Loucy (cell line): ENCODE measurements around the gene CDKN1A.
"Not testable (repeated sequence)": the region's sequence is repeated elsewhere in the genome, so short reads cannot be mapped to it uniquely, and the experiment has no call there.

Experiments
- H2AFZ ChIP-seq: fragments of 200-600 bp; sonication (generic); 2 replicates; pipeline ENCODE4 v1.6.0; 2016; ENCODE audit warnings: antibody characterized with exemption, mild to moderate bottlenecking, low read length, moderate library complexity
- H3F3A ChIP-seq: fragments of 200-600 bp; 2 replicates; pipeline ENCODE4 v1.6.0; 2016; ENCODE audit warnings: antibody characterized with exemption, low read depth, mild to moderate bottlenecking
- H3K27me3 ChIP-seq: fragments of 200-600 bp; sonication (generic); 2 replicates; pipeline ENCODE4 v1.6.1; 2014; ENCODE audit warnings: low read length, mild to moderate bottlenecking; ENCODE audit not compliant: insufficient read depth, poor library complexity, severe bottlenecking
- H3K36me3 ChIP-seq: fragments of 200-600 bp; sonication (generic); 2 replicates; pipeline ENCODE4 v1.6.1; 2016; ENCODE audit warnings: low read length; ENCODE audit not compliant: insufficient read depth
- H3K4me1 ChIP-seq: fragments of 200-600 bp; sonication (generic); 2 replicates; pipeline ENCODE4 v1.5.1; 2014; ENCODE audit warnings: low read length, mild to moderate bottlenecking; ENCODE audit not compliant: insufficient read depth, poor library complexity, severe bottlenecking
- H3K4me2 ChIP-seq: fragments of 200-600 bp; sonication (generic); 2 replicates; pipeline ENCODE4 v1.6.0; 2014; ENCODE audit warnings: antibody characterized with exemption, low read length, low read depth, mild to moderate bottlenecking; ENCODE audit not compliant: poor library complexity, severe bottlenecking
- H3K4me3 ChIP-seq: fragments of 200-600 bp; sonication (generic); 2 replicates; pipeline ENCODE4 v1.5.1; 2014; ENCODE audit warnings: low read length, mild to moderate bottlenecking, mixed read lengths; ENCODE audit not compliant: poor library complexity, severe bottlenecking
- H3K79me2 ChIP-seq: fragments of 200-600 bp; sonication (generic); 2 replicates; pipeline ENCODE4 v1.6.1; 2014; ENCODE audit warnings: low read length; ENCODE audit not compliant: insufficient read depth
- H3K9ac ChIP-seq: fragments of 200-600 bp; sonication (generic); 2 replicates; pipeline ENCODE4 v1.6.0; 2014; ENCODE audit warnings: mild to moderate bottlenecking, low read depth, low read length, moderate library complexity; ENCODE audit not compliant: poor library complexity, severe bottlenecking
- H3K9me2 ChIP-seq: fragments of 200-600 bp; sonication (generic); replicated peaks from 2 replicates; pipeline ENCODE4 v1.6.1; 2016; ENCODE audit warnings: low read depth, low read length, mixed read lengths
- H3K9me3 ChIP-seq: fragments of 200-600 bp; sonication (generic); 2 replicates; pipeline ENCODE4 v1.6.1; 2014; ENCODE audit warnings: mild to moderate bottlenecking, antibody characterized with exemption, low read length, low read depth; ENCODE audit not compliant: insufficient read depth
- H4K20me1 ChIP-seq: fragments of 200-600 bp; sonication (generic); 2 replicates; pipeline ENCODE4 v1.6.0; 2014; ENCODE audit warnings: antibody characterized with exemption, low read length, mild to moderate bottlenecking; ENCODE audit not compliant: insufficient read depth, poor library complexity, severe bottlenecking
- CTCF ChIP-seq: fragments of 200-600 bp; sonication (generic); conservative IDR thresholded peaks from 2 replicates; pipeline ENCODE4 v1.5.1; 2014; ENCODE audit warnings: mild to moderate bottlenecking, antibody characterized with exemption, low read length
- EZH2phosphoT487 ChIP-seq: fragments of 200-600 bp; IDR thresholded peaks from 2 replicates; pipeline ENCODE4 v1.6.1; 2018; ENCODE audit warnings: antibody characterized with exemption, mild to moderate bottlenecking, moderate library complexity, borderline replicate concordance

The CDKN1A gene

GRCh38 chr6:36650848-36651478 lies 27.6 kb upstream of the CDKN1A start:
- no peak for TF ChIP-seq CTCF
- no peak for TF ChIP-seq EZH2phosphoT487
- no peaks in the 10 kb centered on the region for H4K20me1 ChIP-seq
- no peak overlapping the region for H3K9ac ChIP-seq
- H3K36me3 ChIP-seq = no peaks in the 10 kb centered on the region
- H3F3A ChIP-seq = no peaks in the 10 kb centered on the region
- H3K9me2 ChIP-seq = no peaks in the 10 kb centered on the region
- no peaks in the 10 kb centered on the region for H3K27me3 ChIP-seq
- H3K4me2 ChIP-seq = no peak overlapping the region
- H3K4me1 ChIP-seq = peaks cover 13% of the 10 kb centered on the region
- H3K79me2 ChIP-seq = no peaks in the 10 kb centered on the region
- H3K9me3 ChIP-seq = no peaks in the 10 kb centered on the region
- no peak overlapping the region for H2AFZ ChIP-seq
- H3K4me3 ChIP-seq = no peak overlapping the region

- no peak overlapping the region for H2AFZ ChIP-seq
- H3K4me3 ChIP-seq = no peak overlapping the region
- H3K4me2 ChIP-seq = no peak overlapping the region
Observed at GRCh38 chr6:36651659-36652379, 26.7 kb upstream of the CDKN1A start.

GRCh38 chr6:36654469-36654868 lies 24.0 kb upstream of the CDKN1A start:
- H3F3A ChIP-seq, H4K20me1 ChIP-seq, H3K27me3 ChIP-seq, H3K4me3 ChIP-seq, H2AFZ ChIP-seq, H3K79me2 ChIP-seq, H3K9me2 ChIP-seq, H3K9ac ChIP-seq, H3K36me3 ChIP-seq, H3K9me3 ChIP-seq, H3K4me1 ChIP-seq, H3K4me2 ChIP-seq: not testable (repeated sequence)

More at GRCh38 chr6:36651659-36652379, 26.7 kb upstream of the CDKN1A start:
- H3K4me1 ChIP-seq = peaks cover 13% of the 10 kb centered on the region
- TF ChIP-seq CTCF = no peak
- H3K79me2 ChIP-seq = no peaks in the 10 kb centered on the region
- no peak overlapping the region for H3K9ac ChIP-seq
- H3K36me3 ChIP-seq = no peaks in the 10 kb centered on the region
- H3F3A ChIP-seq = no peaks in the 10 kb centered on the region
- H4K20me1 ChIP-seq = no peaks in the 10 kb centered on the region
- H3K9me3 ChIP-seq = no peaks in the 10 kb centered on the region
- no peaks in the 10 kb centered on the region for H3K27me3 ChIP-seq
- H3K9me2 ChIP-seq = no peaks in the 10 kb centered on the region
